HepG2 (cell line): ENCODE measurements around the gene TIMM8B. TPM values are rescaled to one million over a fixed set of nuclear protein-coding genes. Genes with fewer than 3 reads are reported as not detected.

ENCODE experiments used
- ATAC-seq: fragments of 200-7000 bp; cut with Tn5 transposase; 3 replicates; pipeline ENCODE4 v1.9.1; 2020; ENCODE audit warnings: mild to moderate bottlenecking, moderate library complexity
- BruUV-seq: library from RNA; stranded (reverse); fragments of 400-500 nt; replicated peaks from 2 replicates; lab custom pipeline; 2021; lab: Mats Ljungman, UMichigan
- CTCF ChIA-PET: fragments of 300-600 bp; formaldehyde crosslinking; extraction: SDS; loops from one replicate; lab custom pipeline; 2021; ENCODE audit warnings: low total read pairs, inconsistent platforms, low intra/inter-chr PET ratio; lab: Yijun Ruan, JAX
- POLR2A ChIA-PET: fragments of 350-600 bp; sonication (Branson Sonifier 250); formaldehyde crosslinking; loops from one replicate; lab custom pipeline; 2020; ENCODE audit warnings: antibody characterized with exemption, inconsistent platforms; lab: Yijun Ruan, JAX
- DNase-seq: peaks from one replicate; pipeline ENCODE4 v3.0.0-alpha.2; 2015; ENCODE audit warnings: low spot score
- FAIRE-seq: peaks from 3 replicates; lab custom pipeline; 2011; peaks lifted over from hg19 to GRCh38; lab: Jason Lieb, UNC
- H2AFZ ChIP-seq: one replicate; pipeline ENCODE4 v1.6.1; 2011; ENCODE audit warnings: low read length, inconsistent platforms
- H3K27ac ChIP-seq: fragments of 300-600 bp; 3 replicates; pipeline ENCODE4 v1.8.0; 2011; ENCODE audit warnings: mixed run types, mild to moderate bottlenecking, mixed read lengths, low read length, inconsistent platforms; ENCODE audit not compliant: insufficient read depth; ENCODE audit errors: extremely low read length
- H3K27me3 ChIP-seq, 2 experiments: fragments of 200-600 bp in 1 of 2; 2 replicates in 1 of 2; 3 replicates in 1 of 2; pipeline versions ENCODE4 v1.6.0 to v1.8.0; 2011; ENCODE audit warnings: low read length in 2 of 2, mild to moderate bottlenecking in 2 of 2, moderate library complexity in 2 of 2, inconsistent platforms in 1 of 2; ENCODE audit not compliant: insufficient read depth in 2 of 2, control insufficient read depth in 1 of 2
- H3K36me3 ChIP-seq, 2 experiments: fragments of 200-600 bp in 1 of 2; replicated peaks in 1 of 2; 2 replicates in 1 of 2; 3 replicates in 1 of 2; pipeline versions ENCODE4 v1.5.1 to v1.8.0; 2011; ENCODE audit warnings: low read length in 2 of 2, inconsistent platforms in 1 of 2; ENCODE audit not compliant: insufficient read depth in 2 of 2, control insufficient read depth in 1 of 2
- H3K4me1 ChIP-seq: 2 replicates; pipeline ENCODE4 v1.5.1; 2012; ENCODE audit warnings: low read length, inconsistent platforms; ENCODE audit not compliant: insufficient read depth
- H3K4me2 ChIP-seq: 2 replicates; pipeline ENCODE4 v1.6.0; 2011; ENCODE audit warnings: low read depth, low read length, inconsistent platforms
- H3K4me3 ChIP-seq, 3 experiments: fragments of 200-600 bp in 1 of 3; sonication (generic), shearing (Covaris generic) in 1 of 3; replicated peaks in 1 of 3; 2 replicates each; pipeline ENCODE4 v1.5.1; 2011 to 2016; ENCODE audit warnings: low read length in 3 of 3, inconsistent platforms in 2 of 3, low read depth in 2 of 3, mild to moderate bottlenecking in 2 of 3, control low read depth in 1 of 3, mixed read lengths in 1 of 3; ENCODE audit not compliant: insufficient read depth in 1 of 3
- H3K79me2 ChIP-seq: one replicate; pipeline ENCODE4 v1.6.1; 2011; ENCODE audit warnings: low read length, inconsistent platforms; ENCODE audit not compliant: insufficient read depth
- H3K9ac ChIP-seq: 2 replicates; pipeline ENCODE4 v1.6.0; 2011; ENCODE audit warnings: mild to moderate bottlenecking, low read depth, low read length, inconsistent platforms; ENCODE audit not compliant: insufficient read depth
- H3K9me3 ChIP-seq: 2 replicates; pipeline ENCODE4 v1.5.1; 2012; ENCODE audit warnings: mild to moderate bottlenecking, low read length
- H4K20me1 ChIP-seq: 2 replicates; pipeline ENCODE4 v1.6.0; 2011; ENCODE audit warnings: inconsistent platforms, mild to moderate bottlenecking, low read length, moderate library complexity; ENCODE audit not compliant: insufficient read depth
- ARID2 ChIP-seq: sonication (generic); formaldehyde crosslinking; IDR thresholded peaks from 2 replicates; pipeline ENCODE4 v1.8.1; 2022; ENCODE audit warnings: mild to moderate bottlenecking, missing genetic modification reagents, borderline replicate concordance
- CEBPB ChIP-seq: IDR thresholded peaks from 2 replicates; pipeline ENCODE4 v1.6.1; 2011; ENCODE audit warnings: low read depth, low read length, improper control_type of control experiment, borderline replicate concordance
- GMEB2 ChIP-seq: IDR thresholded peaks from 2 replicates; pipeline ENCODE4 v1.6.1; 2016; ENCODE audit warnings: missing biosample characterization, missing genetic modification reagents, low read depth
- HNRNPH1 ChIP-seq: fragments of 200-400 bp; formaldehyde crosslinking; optimal IDR thresholded peaks from 2 replicates; pipeline ENCODE3; 2017; ENCODE audit warnings: mild to moderate bottlenecking, low read depth, low read length
- KMT2B ChIP-seq: IDR thresholded peaks from 2 replicates; pipeline ENCODE4 v1.6.1; 2016; ENCODE audit warnings: missing genetic modification reagents, missing compliant biosample characterization
- MAFF ChIP-seq: IDR thresholded peaks from 2 replicates; pipeline ENCODE4 v1.6.1; 2011; ENCODE audit warnings: low read depth, low read length, improper control_type of control experiment
- MAFK ChIP-seq, 2 experiments: IDR thresholded peaks in 1 of 2; conservative IDR thresholded peaks in 1 of 2; 2 replicates each; pipeline ENCODE4 v1.6.1; 2011; ENCODE audit warnings: improper control_type of control experiment in 2 of 2, low read length in 2 of 2
- TOPORS ChIP-seq: sonication (generic); formaldehyde crosslinking; IDR thresholded peaks from 2 replicates; pipeline ENCODE4 v1.8.0; 2023; ENCODE audit warnings: mild to moderate bottlenecking, missing genetic modification reagents
- ZC3H13 ChIP-seq: sonication (generic); formaldehyde crosslinking; IDR thresholded peaks from 2 replicates; pipeline ENCODE4 v1.8.1; 2023; ENCODE audit warnings: mild to moderate bottlenecking, missing genetic modification reagents, moderate library complexity
- ZFP90 ChIP-seq: sonication (generic); formaldehyde crosslinking; IDR thresholded peaks from 2 replicates; pipeline ENCODE4 v1.8.0; 2022; ENCODE audit warnings: missing genetic modification reagents, mild to moderate bottlenecking, inconsistent platforms, borderline replicate concordance
- ZNF776 ChIP-seq: sonication (generic); formaldehyde crosslinking; IDR thresholded peaks from 2 replicates; pipeline ENCODE4 v1.4.0; 2020; ENCODE audit warnings: mild to moderate bottlenecking, missing genetic modification reagents
- WGBS: methylation state at CpG from one replicate; pipeline ENCODE4 v1.1.6; 2017; ENCODE audit warnings: low lambda C conversion rate; 5-methylcytosine and 5-hydroxymethylcytosine counted together
- in situ Hi-C: cut with HindIII; loops from 2 replicates; pipeline ENCODE4 v1.10.0; 2017; ENCODE audit warnings: low pct_unique_long_range_greater_than_20kb; ENCODE audit not compliant: extremely low pct_ligation_motif_present
- intact Hi-C: fragments of 100-400 bp; cut with micrococcal nuclease; formaldehyde crosslinking; loops from one replicate; pipeline ENCODE4 v1.10.0; 2022; ENCODE audit not compliant: unreplicated experiment
- polyA plus RNA-seq, 8 experiments: library from polyadenylated mRNA; depleted of rRNA in 3 of 8; stranded (reverse) in 7 of 8; unstranded in 1 of 8; fragments of >200 nt; fragmentation: Illumina TruSeq in 4 of 8; extraction: Trizol in 4 of 8; gene quantifications; 2 replicates each; pipeline versions ENCODE4 v1.2.1 to v1.2.3, GENCODE V29; 2011 to 2016; ENCODE audit warnings: low read depth in 4 of 8, missing spikeins in 1 of 8, mixed read lengths in 1 of 8; ENCODE audit not compliant: insufficient read depth in 1 of 8
- total RNA-seq, 5 experiments: library from RNA; depleted of rRNA; stranded (reverse); fragments of >200 nt; fragmentation: Illumina TruSeq; extraction: Trizol; gene quantifications; 2 replicates each; pipeline ENCODE4 v1.2.3, GENCODE V29; 2016; ENCODE audit warnings: low read depth in 1 of 5

TIMM8B gene
- total and polyA plus RNA-seq, 2 of the 13 experiments (the other 11 are each of a cell fraction or from before 2014, with no cell fraction given): 84.5 to 98.3 TPM

DNA sequence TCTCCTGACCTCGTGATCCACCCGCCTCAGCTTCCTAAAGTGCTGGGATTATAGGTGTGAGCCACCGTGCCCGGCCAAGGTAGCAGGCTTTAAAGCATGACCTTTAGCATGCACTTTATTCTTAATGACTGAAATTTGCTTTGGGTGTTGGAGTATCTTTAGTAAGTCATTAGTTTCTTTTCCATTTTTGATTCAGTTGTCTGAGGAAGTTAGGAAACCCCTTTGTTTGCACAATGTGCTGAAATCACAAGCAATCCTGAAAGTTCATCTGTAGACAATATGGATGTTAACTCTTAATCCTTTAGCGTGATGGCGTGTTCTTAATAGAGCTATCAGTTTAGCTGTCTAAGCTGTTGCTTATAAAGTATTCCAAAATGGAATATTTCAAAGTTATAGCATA, 16.9 kb upstream of the TIMM8B start:
- Histone ChIP-seq H2AFZ (no peak overlapping the region), H3K36me3 (no peaks in the 10 kb centered on the region), H3K9me3 (no peaks in the 10 kb centered on the region), H4K20me1 (no peaks in the 10 kb centered on the region), H3K27ac (no peak overlapping the region), H3K27me3 (no peaks in the 10 kb centered on the region), H3K79me2 (no peaks in the 10 kb centered on the region), H3K4me2 (no peak overlapping the region), H3K9ac (no peak overlapping the region), H3K4me3 (no peak overlapping the region), H3K4me1 (no peaks in the 10 kb centered on the region)
- FAIRE-seq (no peak), ATAC-seq (no peak), DNase-seq (no peak)
- 96% methylated on average over 6 of the region's 6 CpGs for WGBS
- POLR2A ChIA-PET: no interaction called here
- TF ChIP-seq CEBPB (no peak), ZC3H13 (CRISPR knock-in tag) (no peak), ARID2 (CRISPR knock-in tag) (no peak), ZFP90 (CRISPR knock-in tag) (no peak), TOPORS (no peak), KMT2B (CRISPR knock-in tag) (no peak), HNRNPH1 (no peak), GMEB2 (CRISPR knock-in tag) (no peak)
- in situ Hi-C loops: no loop called here
- CTCF ChIA-PET: no interaction called here
- no TSS peak for BruUV-seq
- intact Hi-C loops: no loop called here

DNA sequence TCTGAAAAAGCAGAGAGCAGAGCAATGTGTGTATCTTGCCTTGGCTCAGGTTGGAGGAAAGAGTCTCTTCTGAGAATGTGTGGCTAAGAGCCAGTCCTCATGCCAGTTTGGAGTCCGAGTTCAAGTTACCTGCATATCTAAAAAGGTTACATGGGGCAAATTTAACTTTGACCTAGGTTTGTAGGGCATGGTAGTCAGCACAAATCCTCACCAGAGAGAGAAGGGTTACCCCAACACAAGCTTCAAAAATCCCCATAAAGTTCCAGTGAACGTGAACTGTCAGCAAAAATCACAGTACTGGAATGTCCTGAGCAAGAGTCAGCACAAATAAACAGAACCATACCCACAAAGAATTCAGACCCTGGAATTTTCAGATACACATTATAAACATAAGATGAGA, 13.9 kb upstream of the TIMM8B start:
- intact Hi-C loops (no loop called here), in situ Hi-C loops (no loop called here)
- no peaks in the 10 kb centered on the region; a peak in 2 of 5 replicates for H3K36me3 ChIP-seq
- H3K79me2 ChIP-seq: no peaks in the 10 kb centered on the region
- no peaks in the 10 kb centered on the region for H3K9me3 ChIP-seq
- H3K4me2 ChIP-seq: no peak overlapping the region
- TF ChIP-seq ZNF776 (CRISPR knock-in tag) (no peak), MAFK (conservative IDR thresholded peaks at IDR 0.05 in 1 of 2, IDR thresholded peaks at IDR 0.05 in 1 of 2; ENCODE audit: low read length in 2 of 2) (peak; percentile 54 to 71), MAFF (peak; percentile 64)
- 88% methylated on average over 2 of the region's 2 CpGs for WGBS
- ChIA-PET POLR2A (interaction anchor here (1.0 kb wide), 1 partner anchor 13 kb away, joined by 3 read pairs; no protein-coding TSS in a partner anchor), CTCF (no interaction called here)
- H2AFZ ChIP-seq: no peak overlapping the region
- no TSS peak for BruUV-seq
- FAIRE-seq (no peak), ATAC-seq (no peak), DNase-seq (no peak)
- H3K27me3 ChIP-seq: no peaks in the 10 kb centered on the region
- no peak overlapping the region for H3K9ac ChIP-seq
- H3K4me3 ChIP-seq: no peak overlapping the region
- no peaks in the 10 kb centered on the region for H3K4me1 ChIP-seq
- H4K20me1 ChIP-seq: no peaks in the 10 kb centered on the region
- no peak overlapping the region for H3K27ac ChIP-seq
